HS-5 (cell line): ENCODE data around the gene PRKRA.
"Not testable (repeated sequence)": the region's sequence is repeated elsewhere in the genome, so short reads cannot be mapped to it uniquely, and the experiment has no call there.

ENCODE experiments used
- DNase-seq: peaks from one replicate; pipeline ENCODE4 v3.0.0-alpha.2; 2012; ENCODE audit warnings: low read depth

Gene PRKRA

GRCh38 chr2:178450774-178451525 lies at the start of gene PRKRA, which contains the start of gene PJVK:
PRKRA (minus strand) TSS chr2:178451175; CDS start chr2:178451030, 145 bp downstream.
PJVK (plus strand) TSS chr2:178451378; CDS start chr2:178453410, 2,032 bp downstream.
- DNase-seq: peak; percentile 85

GRCh38 chr2:178499640-178500039 lies 48.7 kb upstream of the PRKRA start:
- DNase-seq: no peak

DNA sequence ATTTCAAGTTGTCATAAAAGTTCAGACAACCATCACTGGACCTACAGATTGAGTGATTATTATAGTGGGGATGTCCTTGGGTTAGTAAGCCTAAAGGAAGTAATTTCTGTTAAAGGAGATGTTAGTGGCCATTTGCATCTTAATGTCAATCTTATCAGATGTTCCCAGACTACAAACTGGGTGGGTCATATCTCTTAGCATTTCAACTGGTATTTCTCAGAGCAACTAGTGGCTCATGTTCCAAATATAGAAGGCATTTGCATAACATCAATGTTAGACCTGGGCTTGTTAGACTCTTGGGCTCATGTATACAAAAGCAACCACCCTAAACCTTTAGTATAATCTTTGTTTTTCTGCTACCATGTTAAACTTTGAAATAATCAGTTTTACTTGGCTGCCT lies 47.2 kb upstream of the PRKRA start:
- DNase-seq: no peak

DNA sequence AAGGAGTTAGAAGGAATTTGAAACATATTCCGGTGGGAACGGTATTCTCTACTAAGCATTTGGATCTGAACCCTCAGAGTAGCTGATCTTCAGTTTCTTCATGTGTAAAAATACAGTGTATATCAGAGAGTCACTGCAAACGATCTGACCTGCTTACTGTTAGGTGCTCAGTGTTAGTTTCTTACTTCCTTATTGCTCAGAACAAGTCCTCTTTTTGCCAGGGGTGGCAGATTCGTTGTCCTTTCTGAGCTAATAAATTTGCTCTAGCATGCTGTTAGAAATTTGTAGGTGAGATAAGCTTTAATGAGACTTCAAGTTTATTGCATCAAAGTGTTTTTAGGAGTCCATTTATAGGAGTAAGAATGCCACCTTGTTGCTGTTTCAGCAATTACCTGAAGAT lies 45.1 kb upstream of the PRKRA start:
- DNase-seq: no peak

GRCh38 chr2:178491612-178492011 lies 40.6 kb upstream of the PRKRA start:
- DNase-seq: no peak

DNA sequence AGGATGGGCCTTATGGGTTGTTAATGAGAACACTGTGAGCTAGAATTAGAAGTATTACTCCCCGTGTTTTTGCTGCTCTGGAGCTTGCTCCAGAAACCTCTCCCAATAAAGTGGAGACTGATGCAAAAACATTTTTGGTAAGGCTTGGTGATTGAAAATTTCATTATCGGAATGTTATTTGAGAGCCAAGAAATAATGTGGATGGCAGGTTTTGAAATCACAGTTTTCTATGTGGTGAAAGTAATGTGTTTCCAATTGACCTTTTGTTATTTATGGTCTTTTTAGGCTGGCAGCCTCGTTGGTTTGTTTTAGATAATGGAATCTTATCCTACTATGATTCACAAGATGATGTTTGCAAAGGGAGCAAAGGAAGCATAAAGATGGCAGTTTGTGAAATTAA lies 34.4 kb upstream of the PRKRA start:
- no peak for DNase-seq

GRCh38 chr2:178484245-178485041 lies 33.5 kb upstream of the PRKRA start:
- DNase-seq: peak; percentile 24

- DNase-seq: no peak
Measured at GRCh38 chr2:178482437-178482836, 31.5 kb upstream of the PRKRA start.

- DNase-seq: peak; percentile 88
Measured at GRCh38 chr2:178480227-178481181, 29.5 kb upstream of the PRKRA start, which contains the start of gene PLEKHA3. PLEKHA3 (plus strand) TSS chr2:178480457; CDS start chr2:178480870, 413 bp downstream.

DNA sequence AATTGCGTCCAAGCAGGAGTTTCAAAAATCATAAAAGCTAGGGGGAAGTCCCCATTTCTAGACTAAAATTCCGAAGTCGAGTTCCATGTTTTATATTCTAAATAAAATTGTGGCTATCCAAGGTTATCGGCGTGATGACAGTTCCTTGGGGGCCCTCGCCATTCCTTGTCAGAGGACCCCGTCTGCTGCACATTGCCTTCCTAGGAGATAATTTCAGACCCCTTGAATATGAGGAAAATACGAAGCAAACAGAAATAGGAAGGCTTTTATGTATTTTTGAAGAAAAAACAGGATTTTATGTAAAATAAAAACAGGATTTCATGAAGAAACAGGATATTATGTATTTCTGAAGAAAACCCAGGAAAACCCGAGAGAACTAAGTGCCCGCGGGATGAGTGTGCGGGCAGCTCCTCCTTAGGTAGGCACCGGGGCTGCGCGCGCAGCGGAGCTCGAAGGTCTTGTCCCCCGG lies 28.8 kb upstream of the PRKRA start:
- DNase-seq: no peak

- DNase-seq: no peak
Measured at GRCh38 chr2:178479275-178479616, 28.3 kb upstream of the PRKRA start.

- DNase-seq: peak; percentile 57
Measured at GRCh38 chr2:178478439-178479274, 27.7 kb upstream of the PRKRA start, which contains the start of gene FKBP7. FKBP7 (minus strand) TSS chr2:178478600; CDS start chr2:178478499, 101 bp downstream.

- DNase-seq: no peak
Measured at GRCh38 chr2:178478130-178478438, 27.1 kb upstream of the PRKRA start.

DNA sequence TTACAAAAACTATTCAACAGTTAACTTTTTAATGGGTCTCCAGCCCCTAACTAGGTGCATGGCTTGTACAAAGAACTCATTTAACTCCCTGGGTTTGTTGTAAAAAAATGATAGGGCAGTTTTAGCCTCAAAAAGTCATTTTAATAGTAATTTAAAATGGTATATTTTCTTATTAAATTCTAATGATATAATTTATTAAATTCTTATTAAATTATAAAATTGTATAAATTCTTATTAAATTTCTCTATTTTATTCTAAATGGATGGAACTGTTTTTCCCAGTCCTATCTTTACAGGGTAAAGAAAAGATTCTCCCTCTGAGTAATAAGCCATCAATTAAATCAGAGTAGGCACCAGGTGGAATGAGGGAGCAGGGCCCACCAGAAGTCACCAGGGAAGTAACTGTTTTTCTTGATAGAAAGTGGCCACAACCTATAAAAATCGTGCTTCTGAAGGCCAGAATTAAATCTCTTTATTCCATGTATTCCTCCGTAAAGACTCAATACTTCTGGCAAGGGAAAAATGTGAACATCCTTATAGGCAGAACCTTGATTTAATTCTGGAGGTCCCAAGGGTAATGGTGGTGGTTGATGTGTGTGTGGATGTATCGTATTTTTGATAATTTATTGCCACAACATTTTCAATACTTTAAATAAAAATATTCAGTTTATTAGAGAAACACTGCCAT lies 26.6 kb upstream of the PRKRA start:
- DNase-seq: no peak

GRCh38 chr2:178476477-178476876 lies 25.5 kb upstream of the PRKRA start:
- no peak for DNase-seq

DNA sequence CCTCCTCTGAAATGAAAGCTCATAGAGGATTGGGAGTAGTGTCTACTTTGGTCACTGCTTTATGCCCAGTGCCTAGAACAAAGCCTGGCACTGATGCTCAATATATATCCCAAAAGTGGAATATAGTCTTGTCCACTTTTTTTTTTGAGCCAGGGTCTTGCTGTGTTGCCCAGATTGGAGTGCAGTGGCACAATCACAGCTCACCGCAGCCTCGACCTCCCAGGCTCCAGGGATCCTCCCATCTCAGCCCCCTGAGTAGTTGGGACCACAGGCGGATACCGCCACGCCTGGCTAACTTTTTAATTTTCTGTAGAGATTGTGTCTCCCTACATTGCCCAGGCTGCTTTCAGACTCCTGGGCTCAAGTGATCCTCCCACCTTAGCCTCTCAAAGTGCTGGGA lies 23.6 kb upstream of the PRKRA start:
- DNase-seq: no peak

GRCh38 chr2:178473931-178474330 lies 23.0 kb upstream of the PRKRA start:
- DNase-seq: no peak

- DNase-seq: no peak
Measured at GRCh38 chr2:178473373-178473772, 22.4 kb upstream of the PRKRA start.

- not testable (repeated sequence) for DNase-seq
Measured at GRCh38 chr2:178471313-178471712, 20.3 kb upstream of the PRKRA start.

GRCh38 chr2:178469219-178469849 lies 18.4 kb upstream of the PRKRA start:
- no peak for DNase-seq
